Endodermal cell (in vitro differentiated cells): ENCODE data around the gene PRR14L. TPM values are rescaled to one million over a fixed set of nuclear protein-coding genes. Genes with fewer than 3 reads are reported as not detected.

Experiments used
- DNase-seq: peaks from one replicate; pipeline ENCODE4 v3.0.0-alpha.2; 2017
- H3K27ac ChIP-seq: 2 replicates; pipeline ENCODE4 v1.5.1; 2013; ENCODE audit warnings: mild to moderate bottlenecking, low read depth, low read length, moderate library complexity
- H3K27me3 ChIP-seq: 2 replicates; pipeline ENCODE4 v1.6.1; 2013; ENCODE audit warnings: mild to moderate bottlenecking, low read length, moderate library complexity; ENCODE audit not compliant: insufficient read depth, control insufficient read depth, poor library complexity, severe bottlenecking
- H3K36me3 ChIP-seq: 2 replicates; pipeline ENCODE4 v1.7.0; 2013; ENCODE audit warnings: mild to moderate bottlenecking, low read length, moderate library complexity; ENCODE audit not compliant: control insufficient read depth, insufficient read depth
- H3K4me1 ChIP-seq: one replicate; pipeline ENCODE4 v1.7.0; 2013; ENCODE audit warnings: low read length; ENCODE audit not compliant: control insufficient read depth, insufficient read depth
- H3K4me3 ChIP-seq: 2 replicates; pipeline ENCODE4 v1.5.1; 2013; ENCODE audit warnings: mild to moderate bottlenecking, low read length, moderate library complexity
- H3K9ac ChIP-seq: 2 replicates; pipeline ENCODE4 v1.6.1; 2013; ENCODE audit warnings: mild to moderate bottlenecking, low read length, moderate library complexity; ENCODE audit not compliant: poor library complexity, severe bottlenecking; ENCODE audit errors: extremely low read depth
- H3K9me3 ChIP-seq: 2 replicates; pipeline ENCODE4 v1.6.1; 2013; ENCODE audit warnings: mild to moderate bottlenecking, low read length, moderate library complexity; ENCODE audit not compliant: control insufficient read depth
- H3K27ac Mint-ChIP-seq: 2 replicates; pipeline ENCODE4 v1.8.0; 2020; ENCODE audit warnings: mixed read lengths
- H3K27me3 Mint-ChIP-seq: 2 replicates; pipeline ENCODE4 v1.8.0; 2021; ENCODE audit warnings: mild to moderate bottlenecking, mixed read lengths; ENCODE audit not compliant: insufficient read depth
- H3K36me3 Mint-ChIP-seq: 2 replicates; pipeline ENCODE4 v1.8.0; 2020; ENCODE audit warnings: low read depth, mixed read lengths
- H3K4me1 Mint-ChIP-seq: 2 replicates; pipeline ENCODE4 v1.8.0; 2020; ENCODE audit warnings: mixed read lengths
- H3K4me3 Mint-ChIP-seq: 2 replicates; pipeline ENCODE4 v1.8.0; 2020; ENCODE audit warnings: mild to moderate bottlenecking, moderate library complexity, mixed read lengths
- H3K9me3 Mint-ChIP-seq: 2 replicates; pipeline ENCODE4 v1.8.0; 2020; ENCODE audit warnings: mild to moderate bottlenecking, mixed read lengths
- WGBS, 2 experiments: methylation state at CpG; one replicate each; pipeline versions ENCODE4 v1.1.5 to v1.1.7; 2013; ENCODE audit warnings: missing lambda C conversion rate in 2 of 2, mixed read lengths in 1 of 2; ENCODE audit not compliant: insufficient coverage in 1 of 2, insufficient read length in 1 of 2; 5-methylcytosine and 5-hydroxymethylcytosine counted together
- total RNA-seq, 2 donors: library from RNA; stranded (reverse); fragmentation: NEBNext Ultra II Directional in 1 of 2; extraction: Animal tissue kit (Norgen Biotek cat#: 25700) in 1 of 2; gene quantifications; 2 replicates in 1 of 2; 3 replicates in 1 of 2; pipeline ENCODE4 v1.2.1, GENCODE V29; 2021
- TF ChIP-seq, protein P1 (sequence below): fragments of 200-600 bp; sonication (generic); conservative IDR thresholded peaks from 2 replicates; pipeline ENCODE4 v1.5.0; 2021; ENCODE audit warnings: antibody characterized with exemption, mild to moderate bottlenecking

The PRR14L gene
- total RNA-seq, 2 donors from 2014 or later, result 105 to 131 TPM

DNA sequence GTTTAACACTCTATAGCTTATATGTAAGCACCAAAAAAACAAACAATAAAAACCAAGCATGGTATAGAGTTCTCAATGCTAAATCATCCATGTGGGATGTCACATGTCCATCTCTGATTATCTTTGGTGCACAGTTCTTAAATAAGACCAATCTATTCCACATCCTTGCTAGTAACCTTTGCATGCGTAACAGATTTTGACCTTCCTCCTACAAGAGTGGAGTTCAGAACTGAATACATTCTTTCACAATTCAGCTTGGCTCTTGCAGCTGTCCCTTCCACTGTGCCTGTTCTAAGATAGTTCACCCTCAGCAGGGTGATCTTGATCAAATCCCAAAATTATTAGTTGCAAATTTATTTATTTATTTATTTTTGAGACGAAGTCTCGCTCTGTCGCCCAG, 21.1 kb downstream of the PRR14L start:
- H3K9me3 Mint-ChIP-seq, result no peaks in the 10 kb centered on the region
- H3K36me3 Mint-ChIP-seq, result peaks cover 46% of the 10 kb centered on the region
- H3K4me1 Mint-ChIP-seq, result peaks cover 3% of the 10 kb centered on the region
- Histone ChIP-seq H3K4me1 (no peaks in the 10 kb centered on the region), H3K27ac (no peak overlapping the region), H3K36me3 (peaks cover 55% of the 10 kb centered on the region), H3K9me3 (peaks cover 6% of the 10 kb centered on the region), H3K27me3 (no peaks in the 10 kb centered on the region), H3K4me3 (no peak overlapping the region), H3K9ac (no peak overlapping the region)
- no peak overlapping the region for H3K27ac Mint-ChIP-seq
- no peak for DNase-seq
- WGBS, 2 experiments, result 98 to 99% methylated on average over 4 of the region's 4 CpGs
- no peaks in the 10 kb centered on the region for H3K27me3 Mint-ChIP-seq
- no peak overlapping the region for H3K4me3 Mint-ChIP-seq
- TF ChIP-seq, protein P1, sequence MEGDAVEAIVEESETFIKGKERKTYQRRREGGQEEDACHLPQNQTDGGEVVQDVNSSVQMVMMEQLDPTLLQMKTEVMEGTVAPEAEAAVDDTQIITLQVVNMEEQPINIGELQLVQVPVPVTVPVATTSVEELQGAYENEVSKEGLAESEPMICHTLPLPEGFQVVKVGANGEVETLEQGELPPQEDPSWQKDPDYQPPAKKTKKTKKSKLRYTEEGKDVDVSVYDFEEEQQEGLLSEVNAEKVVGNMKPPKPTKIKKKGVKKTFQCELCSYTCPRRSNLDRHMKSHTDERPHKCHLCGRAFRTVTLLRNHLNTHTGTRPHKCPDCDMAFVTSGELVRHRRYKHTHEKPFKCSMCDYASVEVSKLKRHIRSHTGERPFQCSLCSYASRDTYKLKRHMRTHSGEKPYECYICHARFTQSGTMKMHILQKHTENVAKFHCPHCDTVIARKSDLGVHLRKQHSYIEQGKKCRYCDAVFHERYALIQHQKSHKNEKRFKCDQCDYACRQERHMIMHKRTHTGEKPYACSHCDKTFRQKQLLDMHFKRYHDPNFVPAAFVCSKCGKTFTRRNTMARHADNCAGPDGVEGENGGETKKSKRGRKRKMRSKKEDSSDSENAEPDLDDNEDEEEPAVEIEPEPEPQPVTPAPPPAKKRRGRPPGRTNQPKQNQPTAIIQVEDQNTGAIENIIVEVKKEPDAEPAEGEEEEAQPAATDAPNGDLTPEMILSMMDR, result no peak

DNA sequence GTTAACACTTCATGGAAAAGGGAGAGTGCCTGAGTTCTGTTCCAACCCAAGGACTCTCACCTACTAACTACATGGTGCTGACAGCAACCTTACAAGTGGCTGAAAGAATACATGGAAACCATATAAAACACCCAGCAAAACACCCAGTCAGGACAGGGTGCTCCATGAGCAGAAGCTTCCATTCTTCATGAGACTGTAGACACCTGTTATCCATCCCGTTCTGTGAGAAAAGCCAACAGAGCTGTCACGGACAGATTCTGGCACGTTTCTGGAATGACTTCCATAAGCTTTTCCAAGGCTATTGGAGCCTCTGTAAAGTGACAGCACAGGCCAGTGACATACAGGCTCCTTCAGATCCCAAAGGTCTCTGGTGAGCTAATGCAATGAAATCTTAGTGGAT, 23.2 kb downstream of the PRR14L start:
- no peak overlapping the region for H3K4me3 Mint-ChIP-seq
- H3K4me1 Mint-ChIP-seq, result peaks cover 3% of the 10 kb centered on the region
- no peak overlapping the region for H3K27ac ChIP-seq
- peaks cover 53% of the 10 kb centered on the region for H3K36me3 ChIP-seq
- H3K9me3 Mint-ChIP-seq, result no peaks in the 10 kb centered on the region
- no peak for DNase-seq
- H3K36me3 Mint-ChIP-seq, result peaks cover 58% of the 10 kb centered on the region
- no peaks in the 10 kb centered on the region for H3K27me3 Mint-ChIP-seq
- H3K9ac ChIP-seq, result no peak overlapping the region
- TF ChIP-seq, protein P1, result no peak
- WGBS, 2 experiments, result 95 to 97% methylated on average over 3 of the region's 3 CpGs
- H3K4me3 ChIP-seq, result no peak overlapping the region
- no peak overlapping the region for H3K27ac Mint-ChIP-seq
- peaks cover 6% of the 10 kb centered on the region for H3K9me3 ChIP-seq
- H3K4me1 ChIP-seq, result no peaks in the 10 kb centered on the region
- H3K27me3 ChIP-seq, result no peaks in the 10 kb centered on the region

DNA sequence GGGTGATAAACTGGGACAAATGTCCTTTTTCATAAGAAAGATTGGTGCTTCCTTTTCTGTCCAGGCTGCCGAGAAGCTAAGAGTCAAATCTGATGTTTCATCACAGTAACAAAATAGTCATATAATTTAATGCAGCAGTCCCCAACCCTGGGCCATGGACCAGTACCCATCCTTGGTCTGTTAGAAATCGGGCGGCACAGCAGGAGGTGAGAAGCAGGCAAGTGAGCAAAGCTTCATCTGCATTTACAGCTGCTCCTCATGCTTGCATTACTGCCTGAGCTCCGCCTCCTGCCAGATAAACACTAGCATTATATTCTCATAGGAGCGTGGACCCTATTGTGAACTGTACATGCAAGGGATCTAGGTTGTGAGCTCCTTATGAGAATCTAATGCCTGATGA, 26.2 kb downstream of the PRR14L start:
- H3K27ac Mint-ChIP-seq, result no peak overlapping the region
- no peak for DNase-seq
- H3K9me3 Mint-ChIP-seq, result no peaks in the 10 kb centered on the region
- H3K36me3 ChIP-seq, result peaks cover 72% of the 10 kb centered on the region
- no peaks in the 10 kb centered on the region for H3K27me3 Mint-ChIP-seq
- no peak overlapping the region for H3K27ac ChIP-seq
- no peaks in the 10 kb centered on the region for H3K4me1 Mint-ChIP-seq
- no peak overlapping the region for H3K9ac ChIP-seq
- TF ChIP-seq, protein P1, result no peak
- no peaks in the 10 kb centered on the region for H3K27me3 ChIP-seq
- H3K9me3 ChIP-seq, result peaks cover 6% of the 10 kb centered on the region
- no peak overlapping the region for H3K4me3 ChIP-seq
- peaks cover 76% of the 10 kb centered on the region for H3K36me3 Mint-ChIP-seq
- WGBS, 2 experiments, result 97 to 98% methylated on average over 4 to 5 of the region's 5 CpGs
- no peaks in the 10 kb centered on the region for H3K4me1 ChIP-seq
- no peak overlapping the region for H3K4me3 Mint-ChIP-seq
